K562 (cell line): Measurements from ENCODE around the gene PLCB3. TPM values are rescaled to one million over a fixed set of nuclear protein-coding genes. Genes with fewer than 3 reads are reported as not detected.

Experiments used
- ELF1 ChIP-seq: fragments of 200-800 bp; sonication (Bioruptor generic); IDR thresholded peaks from 2 replicates; pipeline ENCODE4 v1.6.1; 2016; ENCODE audit warnings: missing genetic modification characterization, missing compliant biosample characterization
- HDGF ChIP-seq: fragments of 450-650 bp; IDR thresholded peaks from 2 replicates; pipeline ENCODE4 v1.6.1; 2016
- HMG20B ChIP-seq: fragments of 250-450 bp; sonication (Bioruptor Pico); IDR thresholded peaks from 2 replicates; pipeline ENCODE4 v1.5.0; 2021; ENCODE audit warnings: mild to moderate bottlenecking
- LEF1 ChIP-seq: fragments of 450-650 bp; IDR thresholded peaks from 2 replicates; pipeline ENCODE4 v1.6.1; 2016; ENCODE audit warnings: mild to moderate bottlenecking
- MLX ChIP-seq, 2 experiments: fragments of 450-650 bp in 1 of 2; sonication (generic) in 1 of 2; formaldehyde crosslinking; conservative IDR thresholded peaks; 2 replicates each; pipeline versions ENCODE4 v1.4.0 to v1.8.1; 2020 to 2022; ENCODE audit warnings: mild to moderate bottlenecking in 1 of 2, missing genetic modification reagents in 1 of 2
- NR3C1 ChIP-seq: sonication (generic); formaldehyde crosslinking; IDR thresholded peaks from 2 replicates; pipeline ENCODE4 v1.8.1; 2022; ENCODE audit warnings: missing genetic modification reagents
- POU5F1 ChIP-seq: fragments of 150-350 bp; IDR thresholded peaks from 2 replicates; pipeline ENCODE4 v1.6.1; 2014; ENCODE audit warnings: borderline replicate concordance, low read length, low read depth, mild to moderate bottlenecking; ENCODE audit not compliant: partially characterized antibody
- PTTG1 ChIP-seq: fragments of 450-650 bp; IDR thresholded peaks from 2 replicates; pipeline ENCODE4 v1.6.1; 2016; ENCODE audit warnings: low read depth, mild to moderate bottlenecking, missing genetic modification characterization, missing compliant biosample characterization
- STAT6 ChIP-seq: sonication (generic); formaldehyde crosslinking; IDR thresholded peaks from 2 replicates; pipeline ENCODE4 v1.8.1; 2023; ENCODE audit warnings: mild to moderate bottlenecking, missing genetic modification reagents
- TBP ChIP-seq: optimal IDR thresholded peaks from 2 replicates; pipeline ENCODE3; 2011; ENCODE audit warnings: low read depth, low read length, improper control_type of control experiment
- ZNF23 ChIP-seq: fragments of 250-450 bp; sonication (Bioruptor Pico); IDR thresholded peaks from 2 replicates; pipeline ENCODE4 v1.4.0; 2020; ENCODE audit warnings: mild to moderate bottlenecking
- ZNF449 ChIP-seq: fragments of 250-450 bp; sonication (Bioruptor Pico); IDR thresholded peaks from 2 replicates; pipeline ENCODE4 v1.8.0; 2022; ENCODE audit warnings: moderate library complexity, mild to moderate bottlenecking, inconsistent platforms
- ZNF76 ChIP-seq: fragments of 250-450 bp; sonication (Bioruptor Pico); IDR thresholded peaks from 2 replicates; pipeline ENCODE4 v1.4.0; 2020; ENCODE audit warnings: mild to moderate bottlenecking, moderate library complexity, borderline replicate concordance
- ZNF778 ChIP-seq: fragments of 450-650 bp; formaldehyde crosslinking; IDR thresholded peaks from 2 replicates; pipeline ENCODE4 v1.4.0; 2020; ENCODE audit warnings: mild to moderate bottlenecking, moderate library complexity
- polyA plus RNA-seq, 8 experiments: library from polyadenylated mRNA; depleted of rRNA in 4 of 8; stranded (reverse) in 5 of 8; unstranded in 3 of 8; fragments of >200 nt; fragmentation: Nextera tagmentation in 2 of 8; fragmentation: Illumina TruSeq in 1 of 8; extraction: Ambion mirVana in 2 of 8; extraction: Trizol in 1 of 8; gene quantifications; 2 replicates each; pipeline versions ENCODE4 v1.2.1 to v1.2.3, GENCODE V29; 2011 to 2014; ENCODE audit warnings: inconsistent platforms in 1 of 8, missing spikeins in 1 of 8
- total RNA-seq, 7 experiments: library from RNA; depleted of rRNA in 6 of 7; stranded (reverse); fragments of >200 nt in 6 of 7; fragmentation: Illumina TruSeq in 2 of 7; extraction: Trizol in 2 of 7; gene quantifications; 2 replicates each; pipeline versions ENCODE4 v1.2.1 to v1.2.3, GENCODE V29; 2011 to 2021; ENCODE audit warnings: low replicate concordance in 1 of 7
- TF ChIP-seq, protein P1 (sequence below): sonication (generic); formaldehyde crosslinking; IDR thresholded peaks from 2 replicates; pipeline ENCODE4 v1.8.1; 2022; ENCODE audit warnings: missing genetic modification reagents
- TF ChIP-seq, protein P2 (sequence below): fragments of 250-450 bp; sonication (Bioruptor Pico); IDR thresholded peaks from 2 replicates; pipeline ENCODE4 v1.4.0; 2020; ENCODE audit warnings: mild to moderate bottlenecking, moderate library complexity

Gene PLCB3
- total and polyA plus RNA-seq, 9 of the 15 experiments (the other 6 are each of a cell fraction or from before 2014, with no cell fraction given) = 0.31 to 44.8 (median 14.6) TPM

- TF ChIP-seq HMG20B (CRISPR knock-in tag) = no peak
- no peak for TF ChIP-seq ZNF449
- TF ChIP-seq NR3C1 (CRISPR knock-in tag) = no peak
- peak; percentile 89 for TF ChIP-seq ELF1 (tag)
- TF ChIP-seq ZNF778 = no peak
- TF ChIP-seq STAT6 (CRISPR knock-in tag) = peak; percentile 86
- TF ChIP-seq, protein P1, sequence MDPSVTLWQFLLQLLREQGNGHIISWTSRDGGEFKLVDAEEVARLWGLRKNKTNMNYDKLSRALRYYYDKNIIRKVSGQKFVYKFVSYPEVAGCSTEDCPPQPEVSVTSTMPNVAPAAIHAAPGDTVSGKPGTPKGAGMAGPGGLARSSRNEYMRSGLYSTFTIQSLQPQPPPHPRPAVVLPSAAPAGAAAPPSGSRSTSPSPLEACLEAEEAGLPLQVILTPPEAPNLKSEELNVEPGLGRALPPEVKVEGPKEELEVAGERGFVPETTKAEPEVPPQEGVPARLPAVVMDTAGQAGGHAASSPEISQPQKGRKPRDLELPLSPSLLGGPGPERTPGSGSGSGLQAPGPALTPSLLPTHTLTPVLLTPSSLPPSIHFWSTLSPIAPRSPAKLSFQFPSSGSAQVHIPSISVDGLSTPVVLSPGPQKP (CRISPR knock-in tag) = no peak
- no peak for TF ChIP-seq PTTG1 (tag)
- peak; percentile 79 for TF ChIP-seq LEF1
- no peak for TF ChIP-seq POU5F1
- no peak for TF ChIP-seq MLX (CRISPR knock-in tag; conservative IDR thresholded peaks at IDR 0.05)
- TF ChIP-seq ZNF76 (CRISPR knock-in tag) = no peak
- TF ChIP-seq ZNF23 (CRISPR knock-in tag) = no peak
- TF ChIP-seq HDGF = no peak
- peak; percentile 88 for TF ChIP-seq TBP
- TF ChIP-seq, protein P2, sequence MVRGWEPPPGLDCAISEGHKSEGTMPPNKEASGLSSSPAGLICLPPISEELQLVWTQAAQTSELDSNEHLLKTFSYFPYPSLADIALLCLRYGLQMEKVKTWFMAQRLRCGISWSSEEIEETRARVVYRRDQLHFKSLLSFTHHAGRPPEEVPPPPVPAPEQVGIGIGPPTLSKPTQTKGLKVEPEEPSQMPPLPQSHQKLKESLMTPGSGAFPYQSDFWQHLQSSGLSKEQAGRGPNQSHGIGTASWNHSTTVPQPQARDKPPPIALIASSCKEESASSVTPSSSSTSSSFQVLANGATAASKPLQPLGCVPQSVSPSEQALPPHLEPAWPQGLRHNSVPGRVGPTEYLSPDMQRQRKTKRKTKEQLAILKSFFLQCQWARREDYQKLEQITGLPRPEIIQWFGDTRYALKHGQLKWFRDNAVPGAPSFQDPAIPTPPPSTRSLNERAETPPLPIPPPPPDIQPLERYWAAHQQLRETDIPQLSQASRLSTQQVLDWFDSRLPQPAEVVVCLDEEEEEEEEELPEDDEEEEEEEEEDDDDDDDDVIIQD (CRISPR knock-in tag) = no peak
Measured at GRCh38 chr11:64207256-64208085, 43.9 kb upstream of the PLCB3 start (continued).
